WTC11 (cell line): ENCODE data around the gene CHRNA1. TPM values are rescaled to one million over a fixed set of nuclear protein-coding genes. Genes with fewer than 3 reads are reported as not detected.

Experiments used
- ATAC-seq: fragments of 200-7000 bp; cut with Tn5 transposase; 2 replicates; pipeline ENCODE4 v1.10.0; 2021; ENCODE audit warnings: mild to moderate bottlenecking, moderate library complexity
- CTCF ChIA-PET: fragments of 300-600 bp; sonication (Branson Sonifier 250); formaldehyde crosslinking; loops from one replicate; lab custom pipeline; 2021; ENCODE audit warnings: antibody characterized with exemption; lab: Charles Lee
- POLR2A ChIA-PET: fragments of 350-600 bp; sonication (Branson Sonifier 250); formaldehyde crosslinking; loops from one replicate; lab custom pipeline; 2021; ENCODE audit warnings: antibody characterized with exemption; lab: Charles Lee
- DNase-seq: peaks from one replicate; pipeline ENCODE4 v3.0.0; 2021; ENCODE audit warnings: low spot score
- H3K27ac Mint-ChIP-seq: 2 replicates; pipeline ENCODE4 v1.8.0; 2021; ENCODE audit warnings: mixed read lengths
- H3K27me3 Mint-ChIP-seq: 2 replicates; pipeline ENCODE4 v1.8.0; 2021; ENCODE audit warnings: low read depth, mild to moderate bottlenecking, moderate library complexity, mixed read lengths
- H3K36me3 Mint-ChIP-seq: 2 replicates; pipeline ENCODE4 v1.8.0; 2021; ENCODE audit warnings: mixed read lengths
- H3K4me1 Mint-ChIP-seq: 2 replicates; pipeline ENCODE4 v1.8.0; 2022; ENCODE audit warnings: mixed read lengths
- H3K4me3 Mint-ChIP-seq: 2 replicates; pipeline ENCODE4 v1.8.0; 2021; ENCODE audit warnings: mild to moderate bottlenecking, moderate library complexity, mixed read lengths
- H3K9me3 Mint-ChIP-seq: 2 replicates; pipeline ENCODE4 v1.8.0; 2021; ENCODE audit warnings: mixed read lengths
- CBFB ChIP-seq: sonication (generic); formaldehyde crosslinking; IDR thresholded peaks from 2 replicates; pipeline ENCODE4 v1.8.1; 2022; ENCODE audit warnings: mild to moderate bottlenecking, low read depth, missing genetic modification reagents
- CREB1 ChIP-seq: sonication (generic); formaldehyde crosslinking; IDR thresholded peaks from 2 replicates; pipeline ENCODE4 v1.8.0; 2023; ENCODE audit warnings: mild to moderate bottlenecking, missing genetic modification reagents
- CREM ChIP-seq: sonication (generic); formaldehyde crosslinking; IDR thresholded peaks from 2 replicates; pipeline ENCODE4 v1.8.1; 2022; ENCODE audit warnings: mild to moderate bottlenecking, missing genetic modification reagents, moderate library complexity
- FOXK1 ChIP-seq: sonication (generic); formaldehyde crosslinking; IDR thresholded peaks from 2 replicates; pipeline ENCODE4 v1.8.0; 2022; ENCODE audit warnings: mild to moderate bottlenecking, moderate library complexity, missing genetic modification reagents
- SMAD3 ChIP-seq: sonication (generic); formaldehyde crosslinking; IDR thresholded peaks from 2 replicates; pipeline ENCODE4 v1.8.0; 2022; ENCODE audit warnings: missing genetic modification reagents, mild to moderate bottlenecking, borderline replicate concordance
- ZBTB21 ChIP-seq: sonication (generic); formaldehyde crosslinking; IDR thresholded peaks from 2 replicates; pipeline ENCODE4 v1.8.1; 2023; ENCODE audit warnings: mild to moderate bottlenecking, missing genetic modification reagents, borderline replicate concordance
- ZNF138 ChIP-seq: sonication (generic); formaldehyde crosslinking; conservative IDR thresholded peaks from 2 replicates; pipeline ENCODE4 v1.8.1; 2022; ENCODE audit warnings: mild to moderate bottlenecking, moderate library complexity, missing genetic modification reagents
- ZNF219 ChIP-seq: sonication (generic); formaldehyde crosslinking; IDR thresholded peaks from 2 replicates; pipeline ENCODE4 v1.8.0; 2023; ENCODE audit warnings: missing genetic modification reagents, mild to moderate bottlenecking, borderline replicate concordance
- ZNF423 ChIP-seq: fragments of 250-450 bp; sonication (Bioruptor Pico); IDR thresholded peaks from 2 replicates; pipeline ENCODE4 v2.1.2; 2022; ENCODE audit warnings: mild to moderate bottlenecking, moderate library complexity
- total RNA-seq: library from RNA; stranded (reverse); gene quantifications from 3 replicates; pipeline ENCODE4 v1.2.3, GENCODE V29; 2021
- TF ChIP-seq, protein P1 (sequence below): sonication (generic); formaldehyde crosslinking; IDR thresholded peaks from 2 replicates; pipeline ENCODE4 v1.8.0; 2022; ENCODE audit warnings: mild to moderate bottlenecking, missing genetic modification reagents
- TF ChIP-seq, protein P2 (sequence below): sonication (generic); formaldehyde crosslinking; IDR thresholded peaks from 2 replicates; pipeline ENCODE4 v1.8.0; 2023; ENCODE audit warnings: missing genetic modification reagents, mild to moderate bottlenecking, borderline replicate concordance
- TF ChIP-seq, protein P3 (sequence below): sonication (generic); formaldehyde crosslinking; IDR thresholded peaks from 2 replicates; pipeline ENCODE4 v1.8.1; 2023; ENCODE audit warnings: mild to moderate bottlenecking, missing genetic modification reagents
- TF ChIP-seq, protein P4 (sequence below): sonication (generic); formaldehyde crosslinking; IDR thresholded peaks from 2 replicates; pipeline ENCODE4 v1.8.1; 2023; ENCODE audit warnings: mild to moderate bottlenecking, missing genetic modification reagents, moderate library complexity
- TF ChIP-seq, protein P5 (sequence below): sonication (generic); formaldehyde crosslinking; IDR thresholded peaks from 2 replicates; pipeline ENCODE4 v1.8.1; 2023; ENCODE audit warnings: mild to moderate bottlenecking, missing genetic modification reagents
- TF ChIP-seq, protein P6 (sequence below): sonication (generic); formaldehyde crosslinking; IDR thresholded peaks from 2 replicates; pipeline ENCODE4 v1.8.1; 2023; ENCODE audit warnings: mild to moderate bottlenecking, missing genetic modification reagents, borderline replicate concordance
- TF ChIP-seq, protein P7 (sequence below): sonication (generic); formaldehyde crosslinking; IDR thresholded peaks from 2 replicates; pipeline ENCODE4 v1.8.1; 2023; ENCODE audit warnings: mild to moderate bottlenecking, moderate library complexity, missing genetic modification reagents
- TF ChIP-seq, protein P8 (sequence below): sonication (generic); formaldehyde crosslinking; IDR thresholded peaks from 2 replicates; pipeline ENCODE4 v1.8.0; 2022; ENCODE audit warnings: mild to moderate bottlenecking, missing genetic modification reagents

The CHRNA1 gene
- total RNA-seq, 1 experiment from 2014 or later = not detected

DNA sequence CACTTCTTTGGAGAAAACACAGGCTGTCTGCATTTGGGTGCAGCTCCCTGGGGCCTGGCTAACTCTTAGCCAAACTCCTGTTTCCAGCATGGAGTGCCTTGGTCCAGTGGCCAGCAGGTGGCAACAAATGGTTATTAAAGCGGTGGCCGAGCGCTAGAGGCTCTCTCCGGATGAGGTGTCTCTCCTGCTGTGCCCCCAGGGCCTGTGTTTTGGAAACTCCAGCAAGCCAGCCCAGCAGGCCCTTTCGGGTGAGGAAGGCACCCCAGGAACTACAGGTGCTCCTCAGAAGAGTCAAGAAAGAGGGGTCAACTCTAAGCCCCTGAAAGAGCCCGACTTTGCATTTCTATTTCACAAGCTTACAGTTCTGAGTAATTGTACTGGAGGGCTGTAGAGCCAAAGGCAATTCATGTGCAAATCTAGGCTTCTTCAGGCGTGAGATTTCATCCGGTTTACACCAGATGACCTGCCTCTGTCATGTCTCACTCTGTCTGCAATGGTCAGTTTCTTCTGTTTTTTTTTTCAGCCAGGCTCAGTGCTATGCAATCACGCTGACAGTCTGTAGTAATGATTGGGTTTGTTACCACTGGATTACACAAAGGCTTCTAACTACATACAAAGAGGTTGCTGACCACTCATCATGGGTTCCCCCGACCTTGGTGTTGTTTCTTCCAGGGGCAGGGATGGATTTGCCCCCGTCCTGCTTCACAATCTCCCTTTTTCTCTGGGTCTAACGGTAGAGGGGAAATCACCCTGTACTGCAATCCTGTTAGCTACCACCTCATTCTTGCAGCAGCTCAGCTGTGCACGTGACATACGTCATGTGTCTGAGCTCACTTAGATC is 7.6 kb upstream of the CHRNA1 start:
- Mint-ChIP-seq H3K4me1 (peaks cover 70% of the 10 kb centered on the region), H3K4me3 (peak overlapping the region; percentile 34; the same call in 1 of the 2 replicates)
- TF ChIP-seq ZNF423 (CRISPR knock-in tag) (peak; percentile 100), FOXK1 (CRISPR knock-in tag) (peak; percentile 43; the same call in 1 of the 2 replicates), ZBTB21 (peak; percentile 71; the same call in 1 of the 2 replicates), CBFB (peak; percentile 66; the same call in 1 of the 2 replicates), ZNF219 (peak; percentile 93; the same call in 1 of the 2 replicates), CREB1 (CRISPR knock-in tag) (no peak), ZNF138 (peak; percentile 61; the same call in 1 of the 2 replicates), SMAD3 (CRISPR knock-in tag) (no peak), CREM (CRISPR knock-in tag) (peak; percentile 65; the same call in 1 of the 2 replicates)
- TF ChIP-seq, protein P1, sequence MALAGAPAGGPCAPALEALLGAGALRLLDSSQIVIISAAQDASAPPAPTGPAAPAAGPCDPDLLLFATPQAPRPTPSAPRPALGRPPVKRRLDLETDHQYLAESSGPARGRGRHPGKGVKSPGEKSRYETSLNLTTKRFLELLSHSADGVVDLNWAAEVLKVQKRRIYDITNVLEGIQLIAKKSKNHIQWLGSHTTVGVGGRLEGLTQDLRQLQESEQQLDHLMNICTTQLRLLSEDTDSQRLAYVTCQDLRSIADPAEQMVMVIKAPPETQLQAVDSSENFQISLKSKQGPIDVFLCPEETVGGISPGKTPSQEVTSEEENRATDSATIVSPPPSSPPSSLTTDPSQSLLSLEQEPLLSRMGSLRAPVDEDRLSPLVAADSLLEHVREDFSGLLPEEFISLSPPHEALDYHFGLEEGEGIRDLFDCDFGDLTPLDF (CRISPR knock-in tag) = no peak
- TF ChIP-seq, protein P2, sequence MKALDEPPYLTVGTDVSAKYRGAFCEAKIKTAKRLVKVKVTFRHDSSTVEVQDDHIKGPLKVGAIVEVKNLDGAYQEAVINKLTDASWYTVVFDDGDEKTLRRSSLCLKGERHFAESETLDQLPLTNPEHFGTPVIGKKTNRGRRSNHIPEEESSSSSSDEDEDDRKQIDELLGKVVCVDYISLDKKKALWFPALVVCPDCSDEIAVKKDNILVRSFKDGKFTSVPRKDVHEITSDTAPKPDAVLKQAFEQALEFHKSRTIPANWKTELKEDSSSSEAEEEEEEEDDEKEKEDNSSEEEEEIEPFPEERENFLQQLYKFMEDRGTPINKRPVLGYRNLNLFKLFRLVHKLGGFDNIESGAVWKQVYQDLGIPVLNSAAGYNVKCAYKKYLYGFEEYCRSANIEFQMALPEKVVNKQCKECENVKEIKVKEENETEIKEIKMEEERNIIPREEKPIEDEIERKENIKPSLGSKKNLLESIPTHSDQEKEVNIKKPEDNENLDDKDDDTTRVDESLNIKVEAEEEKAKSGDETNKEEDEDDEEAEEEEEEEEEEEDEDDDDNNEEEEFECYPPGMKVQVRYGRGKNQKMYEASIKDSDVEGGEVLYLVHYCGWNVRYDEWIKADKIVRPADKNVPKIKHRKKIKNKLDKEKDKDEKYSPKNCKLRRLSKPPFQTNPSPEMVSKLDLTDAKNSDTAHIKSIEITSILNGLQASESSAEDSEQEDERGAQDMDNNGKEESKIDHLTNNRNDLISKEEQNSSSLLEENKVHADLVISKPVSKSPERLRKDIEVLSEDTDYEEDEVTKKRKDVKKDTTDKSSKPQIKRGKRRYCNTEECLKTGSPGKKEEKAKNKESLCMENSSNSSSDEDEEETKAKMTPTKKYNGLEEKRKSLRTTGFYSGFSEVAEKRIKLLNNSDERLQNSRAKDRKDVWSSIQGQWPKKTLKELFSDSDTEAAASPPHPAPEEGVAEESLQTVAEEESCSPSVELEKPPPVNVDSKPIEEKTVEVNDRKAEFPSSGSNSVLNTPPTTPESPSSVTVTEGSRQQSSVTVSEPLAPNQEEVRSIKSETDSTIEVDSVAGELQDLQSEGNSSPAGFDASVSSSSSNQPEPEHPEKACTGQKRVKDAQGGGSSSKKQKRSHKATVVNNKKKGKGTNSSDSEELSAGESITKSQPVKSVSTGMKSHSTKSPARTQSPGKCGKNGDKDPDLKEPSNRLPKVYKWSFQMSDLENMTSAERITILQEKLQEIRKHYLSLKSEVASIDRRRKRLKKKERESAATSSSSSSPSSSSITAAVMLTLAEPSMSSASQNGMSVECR (CRISPR knock-in tag) = no peak
- TF ChIP-seq, protein P3, sequence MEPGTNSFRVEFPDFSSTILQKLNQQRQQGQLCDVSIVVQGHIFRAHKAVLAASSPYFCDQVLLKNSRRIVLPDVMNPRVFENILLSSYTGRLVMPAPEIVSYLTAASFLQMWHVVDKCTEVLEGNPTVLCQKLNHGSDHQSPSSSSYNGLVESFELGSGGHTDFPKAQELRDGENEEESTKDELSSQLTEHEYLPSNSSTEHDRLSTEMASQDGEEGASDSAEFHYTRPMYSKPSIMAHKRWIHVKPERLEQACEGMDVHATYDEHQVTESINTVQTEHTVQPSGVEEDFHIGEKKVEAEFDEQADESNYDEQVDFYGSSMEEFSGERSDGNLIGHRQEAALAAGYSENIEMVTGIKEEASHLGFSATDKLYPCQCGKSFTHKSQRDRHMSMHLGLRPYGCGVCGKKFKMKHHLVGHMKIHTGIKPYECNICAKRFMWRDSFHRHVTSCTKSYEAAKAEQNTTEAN = peak; percentile 69; the same call in 1 of the 2 replicates
- TF ChIP-seq, protein P4, sequence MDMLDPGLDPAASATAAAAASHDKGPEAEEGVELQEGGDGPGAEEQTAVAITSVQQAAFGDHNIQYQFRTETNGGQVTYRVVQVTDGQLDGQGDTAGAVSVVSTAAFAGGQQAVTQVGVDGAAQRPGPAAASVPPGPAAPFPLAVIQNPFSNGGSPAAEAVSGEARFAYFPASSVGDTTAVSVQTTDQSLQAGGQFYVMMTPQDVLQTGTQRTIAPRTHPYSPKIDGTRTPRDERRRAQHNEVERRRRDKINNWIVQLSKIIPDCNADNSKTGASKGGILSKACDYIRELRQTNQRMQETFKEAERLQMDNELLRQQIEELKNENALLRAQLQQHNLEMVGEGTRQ = peak; percentile 75
- TF ChIP-seq, protein P5, sequence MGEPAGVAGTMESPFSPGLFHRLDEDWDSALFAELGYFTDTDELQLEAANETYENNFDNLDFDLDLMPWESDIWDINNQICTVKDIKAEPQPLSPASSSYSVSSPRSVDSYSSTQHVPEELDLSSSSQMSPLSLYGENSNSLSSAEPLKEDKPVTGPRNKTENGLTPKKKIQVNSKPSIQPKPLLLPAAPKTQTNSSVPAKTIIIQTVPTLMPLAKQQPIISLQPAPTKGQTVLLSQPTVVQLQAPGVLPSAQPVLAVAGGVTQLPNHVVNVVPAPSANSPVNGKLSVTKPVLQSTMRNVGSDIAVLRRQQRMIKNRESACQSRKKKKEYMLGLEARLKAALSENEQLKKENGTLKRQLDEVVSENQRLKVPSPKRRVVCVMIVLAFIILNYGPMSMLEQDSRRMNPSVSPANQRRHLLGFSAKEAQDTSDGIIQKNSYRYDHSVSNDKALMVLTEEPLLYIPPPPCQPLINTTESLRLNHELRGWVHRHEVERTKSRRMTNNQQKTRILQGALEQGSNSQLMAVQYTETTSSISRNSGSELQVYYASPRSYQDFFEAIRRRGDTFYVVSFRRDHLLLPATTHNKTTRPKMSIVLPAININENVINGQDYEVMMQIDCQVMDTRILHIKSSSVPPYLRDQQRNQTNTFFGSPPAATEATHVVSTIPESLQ = no peak
- TF ChIP-seq, protein P6, sequence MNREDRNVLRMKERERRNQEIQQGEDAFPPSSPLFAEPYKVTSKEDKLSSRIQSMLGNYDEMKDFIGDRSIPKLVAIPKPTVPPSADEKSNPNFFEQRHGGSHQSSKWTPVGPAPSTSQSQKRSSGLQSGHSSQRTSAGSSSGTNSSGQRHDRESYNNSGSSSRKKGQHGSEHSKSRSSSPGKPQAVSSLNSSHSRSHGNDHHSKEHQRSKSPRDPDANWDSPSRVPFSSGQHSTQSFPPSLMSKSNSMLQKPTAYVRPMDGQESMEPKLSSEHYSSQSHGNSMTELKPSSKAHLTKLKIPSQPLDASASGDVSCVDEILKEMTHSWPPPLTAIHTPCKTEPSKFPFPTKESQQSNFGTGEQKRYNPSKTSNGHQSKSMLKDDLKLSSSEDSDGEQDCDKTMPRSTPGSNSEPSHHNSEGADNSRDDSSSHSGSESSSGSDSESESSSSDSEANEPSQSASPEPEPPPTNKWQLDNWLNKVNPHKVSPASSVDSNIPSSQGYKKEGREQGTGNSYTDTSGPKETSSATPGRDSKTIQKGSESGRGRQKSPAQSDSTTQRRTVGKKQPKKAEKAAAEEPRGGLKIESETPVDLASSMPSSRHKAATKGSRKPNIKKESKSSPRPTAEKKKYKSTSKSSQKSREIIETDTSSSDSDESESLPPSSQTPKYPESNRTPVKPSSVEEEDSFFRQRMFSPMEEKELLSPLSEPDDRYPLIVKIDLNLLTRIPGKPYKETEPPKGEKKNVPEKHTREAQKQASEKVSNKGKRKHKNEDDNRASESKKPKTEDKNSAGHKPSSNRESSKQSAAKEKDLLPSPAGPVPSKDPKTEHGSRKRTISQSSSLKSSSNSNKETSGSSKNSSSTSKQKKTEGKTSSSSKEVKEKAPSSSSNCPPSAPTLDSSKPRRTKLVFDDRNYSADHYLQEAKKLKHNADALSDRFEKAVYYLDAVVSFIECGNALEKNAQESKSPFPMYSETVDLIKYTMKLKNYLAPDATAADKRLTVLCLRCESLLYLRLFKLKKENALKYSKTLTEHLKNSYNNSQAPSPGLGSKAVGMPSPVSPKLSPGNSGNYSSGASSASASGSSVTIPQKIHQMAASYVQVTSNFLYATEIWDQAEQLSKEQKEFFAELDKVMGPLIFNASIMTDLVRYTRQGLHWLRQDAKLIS (CRISPR knock-in tag) = 0 out of 2 replicates have a peak, but pooled peaks have one; percentile 73
- TF ChIP-seq, protein P7, sequence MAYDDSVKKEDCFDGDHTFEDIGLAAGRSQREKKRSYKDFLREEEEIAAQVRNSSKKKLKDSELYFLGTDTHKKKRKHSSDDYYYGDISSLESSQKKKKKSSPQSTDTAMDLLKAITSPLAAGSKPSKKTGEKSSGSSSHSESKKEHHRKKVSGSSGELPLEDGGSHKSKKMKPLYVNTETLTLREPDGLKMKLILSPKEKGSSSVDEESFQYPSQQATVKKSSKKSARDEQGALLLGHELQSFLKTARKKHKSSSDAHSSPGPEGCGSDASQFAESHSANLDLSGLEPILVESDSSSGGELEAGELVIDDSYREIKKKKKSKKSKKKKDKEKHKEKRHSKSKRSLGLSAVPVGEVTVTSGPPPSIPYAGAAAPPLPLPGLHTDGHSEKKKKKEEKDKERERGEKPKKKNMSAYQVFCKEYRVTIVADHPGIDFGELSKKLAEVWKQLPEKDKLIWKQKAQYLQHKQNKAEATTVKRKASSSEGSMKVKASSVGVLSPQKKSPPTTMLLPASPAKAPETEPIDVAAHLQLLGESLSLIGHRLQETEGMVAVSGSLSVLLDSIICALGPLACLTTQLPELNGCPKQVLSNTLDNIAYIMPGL (CRISPR knock-in tag) = peak; percentile 77; the same call in 1 of the 2 replicates
- TF ChIP-seq, protein P8, sequence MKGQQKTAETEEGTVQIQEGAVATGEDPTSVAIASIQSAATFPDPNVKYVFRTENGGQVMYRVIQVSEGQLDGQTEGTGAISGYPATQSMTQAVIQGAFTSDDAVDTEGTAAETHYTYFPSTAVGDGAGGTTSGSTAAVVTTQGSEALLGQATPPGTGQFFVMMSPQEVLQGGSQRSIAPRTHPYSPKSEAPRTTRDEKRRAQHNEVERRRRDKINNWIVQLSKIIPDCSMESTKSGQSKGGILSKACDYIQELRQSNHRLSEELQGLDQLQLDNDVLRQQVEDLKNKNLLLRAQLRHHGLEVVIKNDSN = peak; percentile 65; the same call in 1 of the 2 replicates

More for the DNA sequence above, 7.6 kb upstream of the CHRNA1 start:
- ATAC-seq (peak; percentile 78), DNase-seq (peak; percentile 90)
- peak overlapping the region; percentile 97 for H3K27ac Mint-ChIP-seq
- H3K36me3 Mint-ChIP-seq = no peaks in the 10 kb centered on the region
- no peaks in the 10 kb centered on the region; the same call in 1 of the 2 replicates for H3K9me3 Mint-ChIP-seq
- POLR2A ChIA-PET = interaction anchor here (0.9 to 1.3 kb wide), 3 partner anchors 17 to 218 kb away, joined by 3 to 4 read pairs (median 3); no protein-coding TSS in a partner anchor
- H3K27me3 Mint-ChIP-seq = no peaks in the 10 kb centered on the region
- CTCF ChIA-PET = interaction anchor here (0.6 to 3.1 kb wide), 55 partner anchors 9 to 557 kb away, joined by 3 to 68 read pairs (median 4); partner anchors contain the start of gene CHN1
